ENCODE results near the gene PRND.
"Not testable (repeated sequence)": the region's sequence is repeated elsewhere in the genome, so short reads cannot be mapped to it uniquely, and the experiment has no call there.

The PRND gene

DNA sequence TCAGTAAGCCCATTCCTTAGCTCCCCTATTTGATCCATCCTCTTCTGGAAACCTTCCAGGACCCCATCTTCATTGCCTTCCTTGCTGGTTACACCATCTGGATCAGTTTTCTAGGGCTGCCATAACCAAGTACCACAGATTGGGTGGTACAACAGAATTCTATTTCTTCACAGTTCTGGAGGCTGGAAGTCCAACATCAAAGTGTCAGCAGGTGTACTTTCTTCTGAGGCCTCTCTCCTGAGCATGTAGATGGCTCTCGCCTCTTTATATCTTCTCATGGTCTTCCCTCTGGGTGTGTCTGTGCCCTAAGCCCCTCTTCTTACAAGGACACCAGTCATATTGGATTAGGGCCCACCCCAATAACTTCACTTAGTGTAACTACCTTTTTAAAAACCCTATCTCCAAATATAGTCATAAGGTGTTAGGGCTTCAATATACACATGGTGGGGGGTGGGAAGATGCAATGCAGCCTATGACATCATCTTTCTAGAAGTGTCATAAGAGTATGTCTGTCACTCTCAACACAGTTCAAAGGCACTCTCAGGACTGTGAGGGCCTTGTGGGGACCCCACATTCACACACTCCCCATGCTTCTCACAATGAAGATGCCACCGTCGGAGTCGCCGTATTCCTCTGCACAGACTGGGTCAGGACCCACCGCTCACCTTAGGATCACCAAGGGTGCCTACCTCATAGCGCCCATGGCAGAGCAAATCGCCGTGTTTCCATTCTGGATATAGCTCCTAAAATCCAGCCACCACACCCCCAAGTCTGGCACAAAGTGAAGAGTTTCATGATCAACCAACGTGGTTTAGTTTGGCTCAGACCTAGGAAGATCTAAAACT is 12.2 kb upstream of the PRND start:
- no peak for DNase-seq

DNA sequence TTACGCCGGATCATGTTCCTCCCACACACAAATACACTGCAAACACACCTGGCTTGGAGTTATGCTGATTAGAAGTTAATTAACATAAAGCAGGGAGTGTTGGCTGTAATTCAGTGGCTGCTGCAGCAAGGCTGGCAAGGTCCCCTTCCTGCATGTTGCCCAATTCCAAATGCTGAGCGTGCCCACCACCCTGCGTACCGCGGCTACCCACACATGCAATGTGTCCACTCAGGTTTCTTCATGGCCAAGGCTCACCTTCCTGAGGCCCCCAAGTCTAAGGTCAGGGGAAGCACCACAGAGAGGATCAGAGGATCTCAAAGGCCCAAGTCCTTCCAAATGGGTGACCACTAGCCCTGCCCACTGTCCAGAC is 11.6 kb upstream of the PRND start:
- no peak for DNase-seq

GRCh38 chr20:4711511-4711910 is 10.2 kb upstream of the PRND start:
- DNase-seq, result no peak

- DNase-seq, result no peak
Measured at GRCh38 chr20:4713401-4713800, 8.3 kb upstream of the PRND start.

GRCh38 chr20:4714818-4715217 is 6.9 kb upstream of the PRND start:
- no peak for DNase-seq

- no peak for DNase-seq
Measured at GRCh38 chr20:4717816-4718570, 3.7 kb upstream of the PRND start.

GRCh38 chr20:4719190-4719589 is 2.5 kb upstream of the PRND start:
- no peak for DNase-seq

- DNase-seq, result peak; percentile 39 to 55 (median 50)
Measured at GRCh38 chr20:4720041-4720976, 1.4 kb upstream of the PRND start.

- no peak for DNase-seq
Measured at GRCh38 chr20:4720977-4721349, 746 bp upstream of the PRND start.

DNA sequence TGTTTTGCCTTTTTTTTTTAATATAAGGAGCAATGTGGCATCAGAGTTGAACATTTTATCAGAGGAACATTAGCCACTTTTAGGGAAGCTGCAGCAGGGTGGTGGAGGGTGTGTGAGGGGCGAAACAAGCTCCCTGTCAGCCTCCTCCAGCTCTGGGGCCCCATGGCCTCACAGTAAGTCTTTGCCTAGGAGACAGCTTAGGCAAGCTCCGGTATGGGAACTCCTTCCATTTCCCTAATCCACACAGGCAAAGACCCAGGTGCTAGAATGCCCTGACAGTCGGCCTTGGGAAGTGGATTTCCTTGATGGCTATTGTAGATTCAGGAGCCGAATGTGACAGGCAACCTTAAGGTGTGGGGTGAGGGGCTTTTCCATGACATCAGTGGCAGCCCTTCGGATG is 862 bp downstream of the PRND start:
- no peak for DNase-seq

DNA sequence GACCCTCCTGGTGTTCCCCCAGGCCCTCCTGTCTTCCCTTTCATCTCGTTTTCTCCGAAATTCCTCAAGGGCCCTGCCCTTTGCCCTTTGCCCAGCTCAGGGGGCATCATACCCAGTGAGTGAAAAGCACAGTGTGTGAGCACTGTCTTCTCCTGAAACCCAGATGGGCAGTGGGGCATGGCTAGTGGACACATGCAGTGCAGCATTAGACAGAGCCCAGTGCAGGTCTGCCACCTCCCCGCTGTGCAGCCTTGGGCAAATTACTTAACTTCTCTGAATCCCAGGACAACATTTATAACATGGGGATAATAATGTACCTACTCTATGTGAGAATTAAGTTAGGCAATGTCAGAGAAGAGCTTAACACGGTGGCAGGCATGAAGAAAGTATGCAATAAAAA is 1.3 kb downstream of the PRND start:
- DNase-seq, result no peak

DNA sequence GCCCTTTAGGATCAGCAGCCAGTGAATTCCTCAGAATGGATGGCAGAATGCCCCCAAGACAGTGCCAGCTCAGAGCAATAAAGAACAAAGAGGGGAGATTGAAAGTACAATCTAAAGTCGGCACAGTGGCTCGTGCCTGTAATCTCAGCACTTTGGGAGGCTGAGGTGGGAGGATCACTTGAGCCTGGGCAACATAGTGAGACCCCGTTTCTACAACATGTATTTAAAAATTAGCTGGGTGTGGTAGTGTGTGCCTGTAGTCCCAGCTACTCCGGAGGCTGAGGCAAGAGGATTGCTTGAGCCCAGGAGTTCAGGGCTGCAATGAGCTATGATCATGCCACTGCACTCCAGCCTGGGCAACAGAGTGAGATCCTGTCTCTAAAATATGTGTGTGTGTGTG is 1.8 kb downstream of the PRND start:
- DNase-seq, result not testable (repeated sequence)

DNA sequence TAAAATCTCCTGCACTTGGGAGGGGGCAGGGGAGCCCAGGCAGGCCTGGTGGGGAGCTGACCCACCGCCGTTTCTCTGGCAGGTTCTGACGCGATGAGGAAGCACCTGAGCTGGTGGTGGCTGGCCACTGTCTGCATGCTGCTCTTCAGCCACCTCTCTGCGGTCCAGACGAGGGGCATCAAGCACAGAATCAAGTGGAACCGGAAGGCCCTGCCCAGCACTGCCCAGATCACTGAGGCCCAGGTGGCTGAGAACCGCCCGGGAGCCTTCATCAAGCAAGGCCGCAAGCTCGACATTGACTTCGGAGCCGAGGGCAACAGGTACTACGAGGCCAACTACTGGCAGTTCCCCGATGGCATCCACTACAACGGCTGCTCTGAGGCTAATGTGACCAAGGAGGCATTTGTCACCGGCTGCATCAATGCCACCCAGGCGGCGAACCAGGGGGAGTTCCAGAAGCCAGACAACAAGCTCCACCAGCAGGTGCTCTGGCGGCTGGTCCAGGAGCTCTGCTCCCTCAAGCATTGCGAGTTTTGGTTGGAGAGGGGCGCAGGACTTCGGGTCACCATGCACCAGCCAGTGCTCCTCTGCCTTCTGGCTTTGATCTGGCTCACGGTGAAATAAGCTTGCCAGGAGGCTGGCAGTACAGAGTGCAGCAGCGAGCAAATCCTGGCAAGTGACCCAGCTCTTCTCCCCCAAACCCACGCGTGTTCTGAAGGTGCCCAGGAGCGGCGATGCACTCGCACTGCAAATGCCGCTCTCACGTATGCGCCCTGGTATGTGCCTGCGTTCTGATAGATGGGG is 3.0 kb downstream of the PRND start:
- DNase-seq, result no peak

GRCh38 chr20:4725263-4725550 is 3.5 kb downstream of the PRND start:
- DNase-seq, result no peak

GRCh38 chr20:4726710-4727397 is 5.1 kb downstream of the PRND start:
- peak in 1 of 4 experiments; percentile 8 for DNase-seq

DNA sequence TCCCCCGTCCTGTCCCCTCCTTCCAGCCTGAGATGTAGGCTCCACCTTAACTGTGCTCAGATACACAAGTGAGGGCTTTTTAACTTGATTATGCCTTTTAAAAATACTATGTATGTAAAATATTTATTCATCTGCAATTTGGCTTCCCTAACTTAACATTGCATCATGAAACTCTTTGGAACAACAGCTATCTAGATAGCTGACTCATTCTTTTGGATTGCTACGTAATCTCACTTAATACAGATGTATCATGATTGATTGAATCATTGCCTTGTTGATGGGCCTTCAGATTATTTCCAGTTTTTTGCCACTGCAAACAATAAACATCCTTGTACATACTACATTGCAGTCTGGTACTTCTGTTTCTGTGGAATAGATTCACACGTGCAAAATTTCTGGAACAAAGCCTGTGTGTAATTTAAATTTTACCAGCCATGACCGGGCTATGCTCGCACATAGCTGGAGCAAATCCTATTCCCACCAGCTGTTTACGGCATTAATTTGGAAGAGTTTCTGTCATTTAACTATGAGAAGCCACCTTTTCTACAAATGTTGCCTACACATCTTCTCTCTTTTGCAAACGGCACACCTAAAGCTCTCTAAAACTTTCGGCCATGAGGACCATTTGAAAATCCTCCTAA is 6.5 kb downstream of the PRND start:
- DNase-seq, result no peak

DNA sequence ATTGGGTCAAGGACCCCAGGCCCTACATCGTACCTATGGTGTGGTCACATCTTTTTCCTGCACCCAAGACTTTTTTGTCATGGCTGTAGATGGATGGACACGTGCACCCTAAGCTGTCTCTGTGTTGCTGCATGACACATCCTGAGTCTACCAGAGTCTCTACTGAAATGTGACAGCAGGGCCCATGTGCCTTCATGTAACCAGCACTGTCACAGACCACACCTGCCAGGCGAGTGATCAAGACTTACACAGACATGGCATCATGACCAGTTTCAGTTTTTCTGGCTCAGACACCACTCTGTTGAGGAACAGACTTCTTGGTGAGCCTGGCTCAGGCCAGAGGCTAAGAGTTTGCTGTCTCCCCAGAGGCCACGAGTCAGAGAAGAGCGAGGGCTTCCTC is 7.6 kb downstream of the PRND start:
- DNase-seq, result no peak

GRCh38 chr20:4730780-4731179 is 9.1 kb downstream of the PRND start:
- no peak for DNase-seq

DNA sequence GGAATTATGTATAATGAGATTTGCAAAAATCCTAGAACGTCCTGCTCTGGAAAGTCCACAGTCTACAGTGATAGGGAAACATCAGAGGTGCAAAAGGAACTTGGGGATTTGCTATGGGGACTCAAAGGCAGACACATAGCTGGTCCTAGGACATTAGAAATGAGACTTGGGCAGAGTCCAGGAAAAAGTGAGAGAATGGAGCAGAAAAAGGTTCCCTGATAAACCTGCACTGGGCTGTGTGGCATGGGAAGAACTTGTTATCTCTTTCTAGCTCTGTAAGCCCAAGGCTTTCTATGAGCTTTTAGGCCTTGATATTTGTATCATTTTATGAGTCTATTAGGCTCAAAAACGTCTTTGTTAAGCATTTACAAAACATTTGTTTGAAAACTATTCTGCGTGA is 15.2 kb downstream of the PRND start:
- no peak for DNase-seq

- DNase-seq, result no peak
Measured at GRCh38 chr20:4737857-4738627, 16.3 kb downstream of the PRND start.

Measured in activated CD4-positive, CD25-positive, alpha-beta regulatory T cell (primary cell).